Vagina (tissue), 2 donors: ENCODE data around the gene OR2AK2. TPM values are rescaled to one million over a fixed set of nuclear protein-coding genes. Genes with fewer than 3 reads are reported as not detected.

Experiments used
- DNase-seq, 2 donors: peaks; one replicate each; pipeline ENCODE4 v3.0.0-alpha.2; 2017; ENCODE audit errors: extremely low spot score in 2 of 2
- H3K27ac ChIP-seq: fragments of 200-600 bp; sonication (generic); one replicate; pipeline ENCODE4 v1.5.1; 2019
- H3K27me3 ChIP-seq: fragments of 200-600 bp; sonication (generic); one replicate; pipeline ENCODE4 v1.5.1; 2019
- H3K36me3 ChIP-seq, 2 donors: fragments of 200-600 bp; sonication (generic); one replicate each; pipeline ENCODE4 v1.5.1; 2017 to 2019
- H3K4me1 ChIP-seq: fragments of 200-600 bp; sonication (generic); one replicate; pipeline ENCODE4 v1.5.1; 2019
- H3K4me3 ChIP-seq, 2 donors: fragments of 200-600 bp; sonication (generic); 1 replicate in 1 of 2; 2 replicates in 1 of 2; pipeline ENCODE4 v1.5.1; 2016 to 2019
- H3K9me3 ChIP-seq: fragments of 200-600 bp; sonication (generic); one replicate; pipeline ENCODE4 v1.5.1; 2019
- CTCF ChIP-seq, 3 experiments: fragments of 450-650 bp in 2 of 3; fragments of 200-600 bp in 1 of 3; sonication (generic) in 1 of 3; IDR thresholded peaks; one replicate each; pipeline ENCODE4 v1.5.1; 2017 to 2019; ENCODE audit warnings: antibody characterized with exemption in 3 of 3, mild to moderate bottlenecking in 2 of 3, moderate library complexity in 2 of 3
- POLR2A ChIP-seq, 2 donors: fragments of 450-650 bp; IDR thresholded peaks; one replicate each; pipeline ENCODE4 v1.6.1; 2017; ENCODE audit warnings: antibody characterized with exemption in 2 of 2, mild to moderate bottlenecking in 2 of 2, moderate library complexity in 2 of 2
- POLR2AphosphoS5 ChIP-seq, 2 donors: sonication (generic); formaldehyde crosslinking; IDR thresholded peaks; one replicate each; pipeline ENCODE4 v1.9.0; 2017; ENCODE audit warnings: antibody characterized with exemption in 2 of 2, mild to moderate bottlenecking in 2 of 2, low read depth in 1 of 2; ENCODE audit not compliant: insufficient read depth in 1 of 2
- intact Hi-C: fragments of 100-400 bp; cut with DNase I; formaldehyde crosslinking; loops from one replicate; pipeline ENCODE4 v1.15.1; 2023
- total RNA-seq: library from RNA; depleted of rRNA; stranded (reverse); fragments of >200 nt; gene quantifications from one replicate; pipeline ENCODE4 v1.2.3, GENCODE V29; 2016

OR2AK2 gene
- total RNA-seq, 1 donor from 2014 or later: not detected

DNA sequence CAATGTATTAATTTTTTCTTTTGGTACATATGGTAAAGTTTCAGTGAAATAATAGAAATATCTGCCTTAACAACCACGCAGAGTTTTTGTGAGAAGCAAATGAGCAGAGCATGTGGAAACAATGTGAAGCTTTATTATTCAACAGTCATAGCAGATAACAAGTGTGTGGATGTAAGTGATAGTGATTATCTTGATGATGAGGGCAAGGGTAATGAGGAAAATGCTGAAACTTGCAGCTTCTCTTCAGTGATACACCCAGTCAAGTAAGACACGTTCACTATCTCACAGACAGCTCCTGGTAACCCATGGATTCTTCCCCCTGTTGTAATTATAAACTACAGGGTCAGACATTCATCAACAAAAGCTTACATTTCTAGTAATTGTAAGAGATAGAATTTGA is 33.8 kb downstream of the OR2AK2 start:
- intact Hi-C loops: no loop called here
- no peaks in the 10 kb centered on the region for H3K4me1 ChIP-seq
- no peak overlapping the region for H3K27ac ChIP-seq
- no peak for DNase-seq
- TF ChIP-seq POLR2AphosphoS5 (IDR thresholded peaks at IDR 0.05; ENCODE audit: insufficient read depth in 1 of 2, low read depth in 1 of 2): no peak
- no peak for TF ChIP-seq CTCF (IDR thresholded peaks at IDR 0.05)
- TF ChIP-seq POLR2A (IDR thresholded peaks at IDR 0.05): no peak
- H3K4me3 ChIP-seq: no peak overlapping the region
- no peaks in the 10 kb centered on the region for H3K27me3 ChIP-seq
- no peaks in the 10 kb centered on the region for H3K36me3 ChIP-seq
- no peaks in the 10 kb centered on the region for H3K9me3 ChIP-seq

- H3K27me3 ChIP-seq: no peaks in the 10 kb centered on the region
- no peak overlapping the region for H3K27ac ChIP-seq
- TF ChIP-seq POLR2AphosphoS5 (IDR thresholded peaks at IDR 0.05; ENCODE audit: insufficient read depth in 1 of 2, low read depth in 1 of 2) (no peak), CTCF (IDR thresholded peaks at IDR 0.05) (no peak), POLR2A (IDR thresholded peaks at IDR 0.05) (no peak)
- H3K4me1 ChIP-seq: no peaks in the 10 kb centered on the region
- H3K4me3 ChIP-seq: no peak overlapping the region
- intact Hi-C loops: no loop called here
- H3K9me3 ChIP-seq: no peaks in the 10 kb centered on the region
- H3K36me3 ChIP-seq: no peaks in the 10 kb centered on the region
- DNase-seq: no peak
Observed at GRCh38 chr1:248000169-248000568, 35.1 kb downstream of the OR2AK2 start.

DNA sequence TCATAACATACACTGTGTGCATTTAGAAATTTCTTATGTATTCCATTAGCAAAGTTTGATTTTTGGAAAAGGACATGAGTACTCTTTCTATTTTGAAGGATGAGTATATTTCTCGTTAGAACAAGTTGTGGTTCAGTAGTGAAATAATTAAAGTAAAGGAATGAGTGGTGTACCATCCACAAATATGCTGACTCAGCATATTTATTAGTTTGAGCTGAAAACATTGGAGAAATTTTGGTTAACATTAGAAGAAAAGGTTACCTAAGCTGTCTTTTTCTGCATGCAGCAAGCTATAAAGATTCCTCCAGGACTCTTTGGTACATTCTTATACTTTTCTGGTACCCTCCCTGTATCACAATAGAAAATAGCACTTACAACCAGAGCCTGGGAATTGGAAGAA is 42.7 kb downstream of the OR2AK2 start:
- DNase-seq: no peak
- no peak overlapping the region for H3K27ac ChIP-seq
- no peaks in the 10 kb centered on the region for H3K9me3 ChIP-seq
- H3K27me3 ChIP-seq: no peaks in the 10 kb centered on the region
- no peak for TF ChIP-seq POLR2A (IDR thresholded peaks at IDR 0.05)
- TF ChIP-seq POLR2AphosphoS5 (IDR thresholded peaks at IDR 0.05; ENCODE audit: insufficient read depth in 1 of 2, low read depth in 1 of 2): no peak
- TF ChIP-seq CTCF (IDR thresholded peaks at IDR 0.05): no peak
- H3K4me3 ChIP-seq: no peak overlapping the region
- intact Hi-C loops: no loop called here
- H3K4me1 ChIP-seq: no peaks in the 10 kb centered on the region
- H3K36me3 ChIP-seq: no peaks in the 10 kb centered on the region

- Histone ChIP-seq H3K27ac (no peak overlapping the region), H3K9me3 (no peaks in the 10 kb centered on the region), H3K4me3 (no peak overlapping the region), H3K36me3 (no peaks in the 10 kb centered on the region), H3K27me3 (no peaks in the 10 kb centered on the region), H3K4me1 (no peaks in the 10 kb centered on the region)
- TF ChIP-seq POLR2AphosphoS5 (IDR thresholded peaks at IDR 0.05; ENCODE audit: insufficient read depth in 1 of 2, low read depth in 1 of 2): no peak
- no peak for TF ChIP-seq CTCF (IDR thresholded peaks at IDR 0.05)
- no peak for TF ChIP-seq POLR2A (IDR thresholded peaks at IDR 0.05)
- intact Hi-C loops: no loop called here
- no peak for DNase-seq
Observed at GRCh38 chr1:248009681-248010080, 44.6 kb downstream of the OR2AK2 start.

DNA sequence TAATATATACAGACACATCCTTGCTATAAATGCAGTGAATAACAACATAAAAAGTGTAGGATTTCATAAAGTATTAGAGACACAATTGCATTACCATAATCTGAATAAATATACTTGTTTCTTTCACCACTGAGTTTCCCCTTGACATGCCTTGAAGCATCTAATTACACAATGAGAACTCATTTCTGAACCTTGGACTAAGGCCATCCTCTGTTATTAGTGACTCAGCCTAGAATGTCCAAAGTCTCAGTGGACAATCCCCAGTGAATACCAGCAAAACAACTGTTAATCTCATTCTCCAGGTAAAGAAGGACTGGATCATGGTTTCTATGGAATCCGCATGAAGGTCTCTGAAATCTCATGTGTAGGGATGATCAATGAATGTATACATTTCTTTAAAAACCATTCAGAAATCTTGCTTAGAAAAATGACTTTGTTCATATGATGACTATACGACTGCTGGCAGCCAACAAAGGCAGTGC is 48.2 kb downstream of the OR2AK2 start, which contains the start of gene OR2L5:
Gene OR2L5, plus strand, starts transcription at position 432 of the 482 bp plus-strand sequence. CDS start 8,288 bp downstream, outside the sequence.
- TF ChIP-seq POLR2AphosphoS5 (IDR thresholded peaks at IDR 0.05; ENCODE audit: insufficient read depth in 1 of 2, low read depth in 1 of 2): no peak
- no peak for TF ChIP-seq POLR2A (IDR thresholded peaks at IDR 0.05)
- TF ChIP-seq CTCF (IDR thresholded peaks at IDR 0.05): no peak
- intact Hi-C loops: no loop called here
- Histone ChIP-seq H3K4me1 (no peaks in the 10 kb centered on the region), H3K36me3 (no peaks in the 10 kb centered on the region), H3K4me3 (no peak within 1 kb of the TSS), H3K9me3 (no peaks in the 10 kb centered on the region), H3K27me3 (no peaks in the 10 kb centered on the region), H3K27ac (no peak within 1 kb of the TSS)
- no peak for DNase-seq
